H9 (cell line): Measurements from ENCODE around the gene ALPG. TPM values are rescaled to one million over a fixed set of nuclear protein-coding genes. Genes with fewer than 3 reads are reported as not detected.
A peak's percentile ranks its signal among the peaks of the same experiment; 100 is the strongest.
"Not testable (repeated sequence)": the region's sequence is repeated elsewhere in the genome, so short reads cannot be mapped to it uniquely, and the experiment has no call there.

Experiments used
- DNase-seq: peaks from one replicate; pipeline ENCODE4 v3.0.0-alpha.2; 2017
- H2AFZ ChIP-seq: one replicate; pipeline ENCODE4 v1.6.1; 2013; ENCODE audit warnings: mild to moderate bottlenecking, low read length, control low read depth, moderate library complexity
- H2AK5ac ChIP-seq: 2 replicates; pipeline ENCODE4 v1.6.1; 2013; ENCODE audit warnings: low read length, control low read depth, mixed read lengths; ENCODE audit not compliant: insufficient read length
- H2BK120ac ChIP-seq: one replicate; pipeline ENCODE4 v1.6.1; 2013; ENCODE audit warnings: low read depth, mild to moderate bottlenecking, low read length, control low read depth, inconsistent platforms; ENCODE audit not compliant: poor library complexity, severe bottlenecking
- H2BK12ac ChIP-seq: 2 replicates; pipeline ENCODE4 v1.6.1; 2013; ENCODE audit warnings: low read length, control low read depth, mixed read lengths, low read depth; ENCODE audit not compliant: insufficient read length
- H2BK15ac ChIP-seq: 2 replicates; pipeline ENCODE4 v1.6.1; 2013; ENCODE audit warnings: low read depth, low read length, control low read depth
- H2BK20ac ChIP-seq: one replicate; pipeline ENCODE4 v1.6.1; 2013; ENCODE audit warnings: low read depth, mild to moderate bottlenecking, low read length, control low read depth, inconsistent platforms; ENCODE audit not compliant: poor library complexity, severe bottlenecking
- H2BK5ac ChIP-seq: 2 replicates; pipeline ENCODE4 v1.6.1; 2013; ENCODE audit warnings: low read length, control low read depth, mixed read lengths; ENCODE audit not compliant: insufficient read length
- H3K14ac ChIP-seq: 2 replicates; pipeline ENCODE4 v1.6.1; 2013; ENCODE audit warnings: low read length, control low read depth; ENCODE audit not compliant: insufficient read depth
- H3K18ac ChIP-seq: 2 replicates; pipeline ENCODE4 v1.6.1; 2013; ENCODE audit warnings: low read depth, mild to moderate bottlenecking, mixed read lengths, low read length, control low read depth; ENCODE audit not compliant: insufficient read length
- H3K23ac ChIP-seq: 2 replicates; pipeline ENCODE4 v1.6.1; 2013; ENCODE audit warnings: low read length, control low read depth, mixed read lengths, low read depth; ENCODE audit not compliant: insufficient read length
- H3K23me2 ChIP-seq: 2 replicates; pipeline ENCODE4 v1.6.1; 2013; ENCODE audit warnings: low read depth, mild to moderate bottlenecking, mixed read lengths, low read length, control low read depth; ENCODE audit not compliant: insufficient read length, poor library complexity, severe bottlenecking
- H3K27ac ChIP-seq: 2 replicates; pipeline ENCODE4 v1.5.1; 2013; ENCODE audit warnings: low read length, control low read depth, mixed read lengths, low read depth; ENCODE audit not compliant: insufficient read length
- H3K27me3 ChIP-seq: 2 replicates; pipeline ENCODE4 v1.6.1; 2013; ENCODE audit warnings: low read length, control low read depth, inconsistent platforms; ENCODE audit not compliant: insufficient read depth
- H3K4ac ChIP-seq: 2 replicates; pipeline ENCODE4 v1.6.1; 2013; ENCODE audit warnings: low read depth, mild to moderate bottlenecking, control low read depth, inconsistent platforms, low read length, moderate library complexity
- H3K4me1 ChIP-seq: 2 replicates; pipeline ENCODE4 v1.6.1; 2013; ENCODE audit warnings: low read length, control low read depth, inconsistent platforms; ENCODE audit not compliant: insufficient read depth
- H3K4me2 ChIP-seq: 2 replicates; pipeline ENCODE4 v1.6.1; 2013; ENCODE audit warnings: low read length, control low read depth, mixed read lengths; ENCODE audit not compliant: insufficient read length, insufficient read depth
- H3K56ac ChIP-seq: 2 replicates; pipeline ENCODE4 v1.6.1; 2013; ENCODE audit warnings: low read depth, mild to moderate bottlenecking, mixed read lengths, low read length, control low read depth; ENCODE audit not compliant: insufficient read length
- H3K79me1 ChIP-seq: 2 replicates; pipeline ENCODE4 v1.6.1; 2013; ENCODE audit warnings: low read depth, mild to moderate bottlenecking, moderate library complexity, low read length, control low read depth, inconsistent platforms; ENCODE audit not compliant: insufficient read depth, poor library complexity, severe bottlenecking
- H3K79me2 ChIP-seq: 2 replicates; pipeline ENCODE4 v1.6.1; 2013; ENCODE audit warnings: low read length, control low read depth, inconsistent platforms; ENCODE audit not compliant: insufficient read depth
- H3K9ac ChIP-seq: 2 replicates; pipeline ENCODE4 v1.6.1; 2013; ENCODE audit warnings: low read length, control low read depth, mixed read lengths; ENCODE audit not compliant: insufficient read length; ENCODE audit errors: extremely low read depth
- H3K9me3 ChIP-seq: one replicate; pipeline ENCODE4 v1.6.1; 2013; ENCODE audit warnings: low read depth, low read length, inconsistent platforms; ENCODE audit not compliant: control insufficient read depth
- H3T11ph ChIP-seq: one replicate; pipeline ENCODE4 v1.6.1; 2013; ENCODE audit warnings: mild to moderate bottlenecking, low read length, control low read depth, inconsistent platforms
- H4K20me1 ChIP-seq: one replicate; pipeline ENCODE4 v1.6.1; 2013; ENCODE audit not compliant: control insufficient read depth, insufficient read length, insufficient read depth
- H4K5ac ChIP-seq: 2 replicates; pipeline ENCODE4 v1.6.1; 2013; ENCODE audit warnings: low read depth, mild to moderate bottlenecking, mixed read lengths, low read length, control low read depth; ENCODE audit not compliant: insufficient read length
- H4K8ac ChIP-seq: replicated peaks from 2 replicates; pipeline ENCODE4 v1.6.1; 2013; ENCODE audit warnings: low read length, control low read depth, mixed read lengths, low read depth; ENCODE audit not compliant: insufficient read length
- H4K91ac ChIP-seq: 2 replicates; pipeline ENCODE4 v1.6.1; 2013; ENCODE audit warnings: low read depth, mild to moderate bottlenecking, moderate library complexity, mixed read lengths, low read length, control low read depth; ENCODE audit not compliant: insufficient read length
- H3K27ac Mint-ChIP-seq, 3 experiments: 2 replicates in 2 of 3; 3 replicates in 1 of 3; pipeline ENCODE4 v1.8.0; 2020 to 2021; ENCODE audit warnings: mixed read lengths in 3 of 3, mild to moderate bottlenecking in 1 of 3, moderate library complexity in 1 of 3
- H3K27me3 Mint-ChIP-seq: 2 replicates; pipeline ENCODE4 v1.8.0; 2021; ENCODE audit warnings: low read depth, mild to moderate bottlenecking, moderate library complexity, mixed read lengths
- H3K36me3 Mint-ChIP-seq, 3 experiments: 2 replicates in 2 of 3; 3 replicates in 1 of 3; pipeline ENCODE4 v1.8.0; 2020 to 2021; ENCODE audit warnings: low read depth in 3 of 3, mixed read lengths in 3 of 3; ENCODE audit not compliant: insufficient read depth in 1 of 3
- H3K4me1 Mint-ChIP-seq, 2 experiments: 2 replicates each; pipeline ENCODE4 v1.8.0; 2020; ENCODE audit warnings: mixed read lengths in 2 of 2
- H3K4me3 Mint-ChIP-seq, 2 experiments: 2 replicates in 1 of 2; 3 replicates in 1 of 2; pipeline ENCODE4 v1.8.0; 2020 to 2021; ENCODE audit warnings: mild to moderate bottlenecking in 2 of 2, mixed read lengths in 2 of 2, moderate library complexity in 1 of 2
- H3K9me3 Mint-ChIP-seq, 2 experiments: 2 replicates in 1 of 2; 3 replicates in 1 of 2; pipeline ENCODE4 v1.8.0; 2020; ENCODE audit warnings: mild to moderate bottlenecking in 2 of 2, mixed read lengths in 2 of 2, moderate library complexity in 1 of 2
- WGBS: extraction: QIAGEN DNeasy Blood & Tissue Kit; methylation state at CpG from one replicate; pipeline ENCODE4 v1.1.7; 2013; ENCODE audit warnings: missing lambda C conversion rate, low lambda C conversion rate, mixed read lengths; ENCODE audit not compliant: insufficient read length; ENCODE audit errors: extremely low coverage; 5-methylcytosine and 5-hydroxymethylcytosine counted together
- total RNA-seq: library from RNA; stranded (reverse); gene quantifications from 2 replicates; pipeline ENCODE4 v1.2.1, GENCODE V29; 2021
- TF ChIP-seq, protein P1 (sequence below): fragments of 200-600 bp; sonication (generic); conservative IDR thresholded peaks from 3 replicates; pipeline ENCODE4 v1.8.0; 2021; ENCODE audit warnings: antibody characterized with exemption, mild to moderate bottlenecking

ALPG gene
- total RNA-seq, 1 experiment from 2014 or later: 1.3 TPM

DNA sequence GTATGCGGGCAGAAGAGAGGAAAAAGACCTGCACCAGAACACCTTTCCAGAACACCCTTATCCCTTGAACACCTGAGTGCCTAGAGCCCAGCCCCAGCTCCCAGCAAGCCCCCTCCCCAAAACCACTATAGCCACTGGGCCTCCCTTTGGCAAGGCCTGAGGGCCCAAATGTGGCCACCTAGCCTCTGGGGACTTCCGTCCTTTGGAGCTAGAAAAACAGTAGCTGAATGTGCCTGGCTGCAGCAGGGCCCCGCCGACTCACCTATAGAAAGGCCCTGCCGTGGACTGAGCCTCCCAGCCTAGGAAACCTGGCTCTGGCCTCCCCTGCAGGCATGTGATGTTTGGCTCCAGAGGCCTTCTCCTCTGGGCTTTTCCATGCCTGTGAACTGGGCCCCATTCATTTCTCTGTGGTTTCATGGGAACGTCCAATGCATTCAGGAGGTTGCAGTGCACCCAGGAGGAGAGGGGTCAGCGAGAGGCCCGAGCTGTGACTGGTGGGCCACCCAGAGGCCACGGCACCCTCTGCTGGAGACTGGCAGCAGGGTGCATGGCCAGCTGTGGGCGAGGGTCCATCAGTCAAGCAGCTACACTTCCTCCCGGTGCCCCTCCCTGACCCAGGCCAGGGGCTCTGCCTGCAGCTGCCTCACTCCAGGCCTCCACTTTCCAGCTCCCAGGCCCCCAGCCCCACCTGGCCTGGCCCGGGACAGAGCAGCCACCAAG, 43.4 kb upstream of the ALPG start:
- H3K56ac ChIP-seq, H3K23ac ChIP-seq, H3K27me3 Mint-ChIP-seq, H3K14ac ChIP-seq, H3K9me3 Mint-ChIP-seq, H3T11ph ChIP-seq, H4K5ac ChIP-seq, H2BK20ac ChIP-seq, DNase-seq, H4K20me1 ChIP-seq, H3K4me3 Mint-ChIP-seq, H2BK15ac ChIP-seq, H3K36me3 Mint-ChIP-seq, H3K4ac ChIP-seq, H2BK5ac ChIP-seq, H3K23me2 ChIP-seq, H2BK120ac ChIP-seq, H3K9ac ChIP-seq, H3K4me1 ChIP-seq, H2BK12ac ChIP-seq, H3K4me2 ChIP-seq, H3K18ac ChIP-seq, H3K9me3 ChIP-seq, H4K8ac ChIP-seq, H2AK5ac ChIP-seq, H3K27ac ChIP-seq, H4K91ac ChIP-seq, H2AFZ ChIP-seq, H3K27me3 ChIP-seq, H3K79me1 ChIP-seq, H3K79me2 ChIP-seq: not testable (repeated sequence)
- Mint-ChIP-seq H3K27ac (peak overlapping the region in 2 of 3 experiments; percentile 36 to 70; a peak in 2 of 7 replicates), H3K4me1 (peaks cover 11 to 30% of the 10 kb centered on the region in 2 experiments)
- WGBS: no CpG with 5 or more reads among the region's 12 CpGs
- TF ChIP-seq, protein P1, sequence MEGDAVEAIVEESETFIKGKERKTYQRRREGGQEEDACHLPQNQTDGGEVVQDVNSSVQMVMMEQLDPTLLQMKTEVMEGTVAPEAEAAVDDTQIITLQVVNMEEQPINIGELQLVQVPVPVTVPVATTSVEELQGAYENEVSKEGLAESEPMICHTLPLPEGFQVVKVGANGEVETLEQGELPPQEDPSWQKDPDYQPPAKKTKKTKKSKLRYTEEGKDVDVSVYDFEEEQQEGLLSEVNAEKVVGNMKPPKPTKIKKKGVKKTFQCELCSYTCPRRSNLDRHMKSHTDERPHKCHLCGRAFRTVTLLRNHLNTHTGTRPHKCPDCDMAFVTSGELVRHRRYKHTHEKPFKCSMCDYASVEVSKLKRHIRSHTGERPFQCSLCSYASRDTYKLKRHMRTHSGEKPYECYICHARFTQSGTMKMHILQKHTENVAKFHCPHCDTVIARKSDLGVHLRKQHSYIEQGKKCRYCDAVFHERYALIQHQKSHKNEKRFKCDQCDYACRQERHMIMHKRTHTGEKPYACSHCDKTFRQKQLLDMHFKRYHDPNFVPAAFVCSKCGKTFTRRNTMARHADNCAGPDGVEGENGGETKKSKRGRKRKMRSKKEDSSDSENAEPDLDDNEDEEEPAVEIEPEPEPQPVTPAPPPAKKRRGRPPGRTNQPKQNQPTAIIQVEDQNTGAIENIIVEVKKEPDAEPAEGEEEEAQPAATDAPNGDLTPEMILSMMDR: peak; percentile 23; the same call in 1 of the 3 replicates
